ENCODE data around the gene SUSD3.

DNA sequence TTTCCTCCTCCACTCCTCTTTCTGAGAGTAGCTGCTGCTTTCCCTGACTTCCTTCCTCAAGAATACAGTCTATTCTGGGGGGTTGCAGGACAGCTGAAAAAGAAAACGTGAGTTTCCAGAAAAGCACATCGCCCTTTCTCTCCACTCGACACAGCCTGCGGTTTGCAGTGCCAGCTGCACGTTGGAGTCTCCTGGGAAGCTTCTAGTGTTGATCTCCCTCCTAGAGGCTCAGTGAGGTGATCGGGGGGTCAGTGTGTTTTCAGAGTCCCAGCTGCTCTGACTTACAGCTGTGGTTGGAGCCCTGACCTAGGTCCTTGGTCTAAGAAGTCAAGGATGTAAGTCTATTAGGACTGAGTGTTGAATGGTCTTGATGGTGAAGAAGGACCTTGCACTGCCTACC, 25.0 kb upstream of the SUSD3 start:
- TF ChIP-seq, protein P1, sequence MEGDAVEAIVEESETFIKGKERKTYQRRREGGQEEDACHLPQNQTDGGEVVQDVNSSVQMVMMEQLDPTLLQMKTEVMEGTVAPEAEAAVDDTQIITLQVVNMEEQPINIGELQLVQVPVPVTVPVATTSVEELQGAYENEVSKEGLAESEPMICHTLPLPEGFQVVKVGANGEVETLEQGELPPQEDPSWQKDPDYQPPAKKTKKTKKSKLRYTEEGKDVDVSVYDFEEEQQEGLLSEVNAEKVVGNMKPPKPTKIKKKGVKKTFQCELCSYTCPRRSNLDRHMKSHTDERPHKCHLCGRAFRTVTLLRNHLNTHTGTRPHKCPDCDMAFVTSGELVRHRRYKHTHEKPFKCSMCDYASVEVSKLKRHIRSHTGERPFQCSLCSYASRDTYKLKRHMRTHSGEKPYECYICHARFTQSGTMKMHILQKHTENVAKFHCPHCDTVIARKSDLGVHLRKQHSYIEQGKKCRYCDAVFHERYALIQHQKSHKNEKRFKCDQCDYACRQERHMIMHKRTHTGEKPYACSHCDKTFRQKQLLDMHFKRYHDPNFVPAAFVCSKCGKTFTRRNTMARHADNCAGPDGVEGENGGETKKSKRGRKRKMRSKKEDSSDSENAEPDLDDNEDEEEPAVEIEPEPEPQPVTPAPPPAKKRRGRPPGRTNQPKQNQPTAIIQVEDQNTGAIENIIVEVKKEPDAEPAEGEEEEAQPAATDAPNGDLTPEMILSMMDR (IDR thresholded peaks at IDR 0.05; ENCODE audit: low read depth, low read length, poor library complexity, severe bottlenecking): no peak
- TF ChIP-seq EZH2phosphoT487 (IDR thresholded peaks at IDR 0.05; ENCODE audit: borderline replicate concordance, low read length): no peak
